ENCODE measurements around the gene DCC.

DNA sequence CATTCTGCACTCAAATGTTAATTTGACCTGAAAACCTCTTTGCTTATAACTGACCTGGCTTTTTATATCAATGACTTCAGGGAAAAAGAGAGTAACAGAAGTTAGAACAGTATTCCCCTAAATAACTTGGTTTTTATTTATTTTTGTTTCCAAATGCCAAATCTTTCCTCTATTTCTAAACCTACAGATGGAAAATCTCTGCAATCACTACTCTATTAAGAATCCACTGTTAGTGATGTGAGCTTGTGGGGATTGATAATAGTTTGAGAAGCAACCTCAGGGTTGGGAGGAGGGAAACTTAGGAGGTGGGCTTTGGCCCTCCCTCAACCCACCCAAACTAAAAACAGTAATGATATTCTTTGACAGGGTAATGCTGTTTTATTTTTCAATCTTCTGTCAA, 351.8 kb downstream of the DCC start:
- TF ChIP-seq, protein P1, sequence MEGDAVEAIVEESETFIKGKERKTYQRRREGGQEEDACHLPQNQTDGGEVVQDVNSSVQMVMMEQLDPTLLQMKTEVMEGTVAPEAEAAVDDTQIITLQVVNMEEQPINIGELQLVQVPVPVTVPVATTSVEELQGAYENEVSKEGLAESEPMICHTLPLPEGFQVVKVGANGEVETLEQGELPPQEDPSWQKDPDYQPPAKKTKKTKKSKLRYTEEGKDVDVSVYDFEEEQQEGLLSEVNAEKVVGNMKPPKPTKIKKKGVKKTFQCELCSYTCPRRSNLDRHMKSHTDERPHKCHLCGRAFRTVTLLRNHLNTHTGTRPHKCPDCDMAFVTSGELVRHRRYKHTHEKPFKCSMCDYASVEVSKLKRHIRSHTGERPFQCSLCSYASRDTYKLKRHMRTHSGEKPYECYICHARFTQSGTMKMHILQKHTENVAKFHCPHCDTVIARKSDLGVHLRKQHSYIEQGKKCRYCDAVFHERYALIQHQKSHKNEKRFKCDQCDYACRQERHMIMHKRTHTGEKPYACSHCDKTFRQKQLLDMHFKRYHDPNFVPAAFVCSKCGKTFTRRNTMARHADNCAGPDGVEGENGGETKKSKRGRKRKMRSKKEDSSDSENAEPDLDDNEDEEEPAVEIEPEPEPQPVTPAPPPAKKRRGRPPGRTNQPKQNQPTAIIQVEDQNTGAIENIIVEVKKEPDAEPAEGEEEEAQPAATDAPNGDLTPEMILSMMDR (IDR thresholded peaks at IDR 0.05), result no peak
- TF ChIP-seq POLR2A (IDR thresholded peaks at IDR 0.05), result no peak

Data from thyroid gland (tissue), 4 donors.